Smooth muscle cell of the umbilical artery (primary cell): ENCODE results near the gene CASD1. TPM values are rescaled to one million over a fixed set of nuclear protein-coding genes. Genes with fewer than 3 reads are reported as not detected.

Experiments used
- total RNA-seq: library from RNA; depleted of rRNA; stranded (reverse); fragments of >200 nt; gene quantifications from 2 replicates; pipeline ENCODE4 v1.2.3, GENCODE V29; 2014

The CASD1 gene
- 15.4 and 19.3 TPM in 2 replicates for total RNA-seq

GRCh38 chr7:94509264-94509886 is at the start of gene CASD1:
CASD1 (plus strand) TSS chr7:94509809; CDS start chr7:94510085, 276 bp downstream.

Other genes with a start within 250 kb of the CASD1 start
- 7,304 and 14,627 TPM in 2 replicates for gene COL1A2, start 114.9 kb upstream of the CASD1 start, total RNA-seq
- 40.4 and 59.1 TPM in 2 replicates for gene SGCE, start 146.3 kb downstream of the CASD1 start, total RNA-seq